NOMO-1 treated with DMSO at 0.1 percent for 48 hours (cell line): ENCODE data around the gene PRICKLE3.

Source experiments
- DNase-seq: peaks from one replicate; lab custom pipeline; 2025; ENCODE audit not compliant: unreplicated experiment; lab: John Stamatoyannopoulos, UW

The PRICKLE3 gene

DNA sequence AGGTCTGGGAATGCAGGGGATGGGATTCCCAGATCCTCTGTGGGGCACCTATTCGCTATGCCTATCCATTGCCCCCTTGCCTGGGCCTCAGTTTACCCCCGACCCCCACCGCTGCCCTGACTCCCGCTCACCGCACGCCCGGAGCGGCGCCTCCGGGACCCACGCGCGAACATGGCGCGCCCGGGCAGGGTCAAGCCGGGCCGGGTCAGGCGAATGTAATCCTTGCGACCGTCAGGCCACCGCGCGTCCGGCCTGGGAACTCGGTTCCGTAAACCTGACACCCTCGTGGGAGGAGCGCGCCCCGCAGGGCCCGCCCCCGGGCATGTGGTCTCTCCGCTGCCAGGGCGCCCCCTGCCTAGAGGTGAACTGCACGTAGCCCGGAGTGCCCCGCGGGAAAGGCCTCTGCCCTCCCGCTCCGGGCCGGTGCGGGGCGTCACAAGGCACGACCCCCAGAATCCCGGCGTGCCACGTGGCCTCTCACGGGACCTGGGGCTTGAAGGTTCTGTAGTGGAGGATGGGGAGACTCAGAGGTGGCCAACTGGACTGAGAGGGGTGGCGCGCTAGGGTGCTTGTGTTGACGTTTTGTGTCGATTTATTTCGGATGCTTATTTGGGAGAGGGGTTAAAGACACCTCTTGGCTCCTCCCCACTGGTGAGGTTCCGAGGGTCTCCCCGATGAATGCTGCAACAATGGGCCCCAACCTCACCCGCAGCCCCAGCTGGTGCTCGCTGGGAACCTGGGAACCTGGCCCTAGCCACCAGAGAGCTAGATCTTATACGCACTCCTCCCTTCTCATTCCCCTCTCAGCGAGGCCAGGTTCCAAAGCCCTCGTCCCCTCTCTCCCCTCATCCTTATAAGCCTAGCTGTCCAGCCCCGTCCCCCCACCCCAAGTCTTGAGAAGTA lies at the start of gene PRICKLE3:
Gene PRICKLE3, minus strand, starts transcription at position 249 of the 903 bp plus-strand sequence. Its CDS starts 76 bp downstream, at position 173.
- DNase-seq, result peak; percentile 48

GRCh38 chrX:49233887-49234555 lies 47.8 kb upstream of the PRICKLE3 start:
- no peak for DNase-seq

- no peak for DNase-seq
Measured at GRCh38 chrX:49233176-49233575, 47.0 kb upstream of the PRICKLE3 start, which contains the start of gene CACNA1F. Gene CACNA1F (minus strand): TSS chrX:49233340. CDS start chrX:49233309, 31 bp downstream.

DNA sequence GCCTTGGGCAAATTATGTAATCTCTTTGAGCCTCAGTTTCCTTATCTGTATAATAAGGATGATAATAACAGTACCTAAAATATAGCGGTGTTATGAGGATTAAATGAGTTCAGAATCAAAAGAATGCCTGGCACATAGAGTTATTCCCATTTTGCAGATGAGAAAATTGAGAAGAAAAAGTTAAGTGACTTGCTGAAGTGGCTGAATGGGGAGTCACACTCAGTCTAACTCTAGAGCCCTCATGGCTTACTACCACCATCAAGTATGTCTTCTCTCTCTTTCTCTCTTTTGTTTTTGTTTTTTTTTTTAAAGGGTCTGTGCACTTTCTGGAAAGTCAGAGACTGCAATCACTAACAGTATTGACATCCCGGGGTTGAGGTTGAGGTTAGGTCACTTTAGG lies 46.4 kb upstream of the PRICKLE3 start:
- DNase-seq, result no peak

- no peak for DNase-seq
Measured at GRCh38 chrX:49231333-49232000, 45.3 kb upstream of the PRICKLE3 start.

- DNase-seq, result peak; percentile 53
Measured at GRCh38 chrX:49230500-49231232, 44.5 kb upstream of the PRICKLE3 start.

DNA sequence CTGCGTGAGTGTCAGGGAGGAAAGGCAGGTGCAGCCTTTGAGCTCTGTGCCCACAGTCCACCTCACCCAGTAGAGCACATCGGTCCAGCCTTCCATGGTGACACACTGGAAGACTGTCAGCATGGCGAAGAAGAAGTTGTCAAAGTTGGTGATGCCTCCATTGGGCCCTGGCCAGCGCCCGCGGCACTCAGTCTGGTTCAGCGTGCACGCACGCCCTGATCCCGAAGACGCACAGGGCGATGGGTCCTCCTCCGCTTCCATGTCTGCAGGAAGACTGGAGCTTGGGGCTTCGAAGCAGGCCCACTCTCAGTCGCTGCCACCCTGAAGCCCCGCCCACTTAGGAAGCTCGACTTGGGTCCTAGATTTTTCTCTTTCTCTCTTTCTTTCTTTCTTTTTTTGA lies 42.0 kb upstream of the PRICKLE3 start:
- DNase-seq, result no peak

- DNase-seq, result no peak
Measured at GRCh38 chrX:49227726-49228125, 41.6 kb upstream of the PRICKLE3 start.

DNA sequence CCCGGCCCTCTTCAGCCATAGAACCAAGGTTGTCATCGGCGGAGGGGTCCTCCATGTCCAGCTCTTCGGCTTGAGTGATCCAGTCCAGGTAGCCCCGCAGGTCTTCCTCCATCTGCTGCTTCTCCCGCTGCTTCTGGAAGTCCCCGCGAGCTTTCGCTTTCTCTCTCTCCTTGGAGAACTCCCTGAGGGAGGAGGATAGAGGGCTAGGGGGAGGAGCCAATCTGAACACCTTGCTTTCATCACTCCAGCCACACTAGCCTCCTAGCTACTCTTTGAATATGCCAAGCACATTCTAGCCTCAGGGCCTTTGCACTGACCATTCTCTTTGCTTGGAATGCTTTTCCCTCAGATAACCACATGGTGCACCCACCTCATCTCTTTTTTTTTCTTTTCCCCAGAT lies 40.8 kb upstream of the PRICKLE3 start:
- no peak for DNase-seq

DNA sequence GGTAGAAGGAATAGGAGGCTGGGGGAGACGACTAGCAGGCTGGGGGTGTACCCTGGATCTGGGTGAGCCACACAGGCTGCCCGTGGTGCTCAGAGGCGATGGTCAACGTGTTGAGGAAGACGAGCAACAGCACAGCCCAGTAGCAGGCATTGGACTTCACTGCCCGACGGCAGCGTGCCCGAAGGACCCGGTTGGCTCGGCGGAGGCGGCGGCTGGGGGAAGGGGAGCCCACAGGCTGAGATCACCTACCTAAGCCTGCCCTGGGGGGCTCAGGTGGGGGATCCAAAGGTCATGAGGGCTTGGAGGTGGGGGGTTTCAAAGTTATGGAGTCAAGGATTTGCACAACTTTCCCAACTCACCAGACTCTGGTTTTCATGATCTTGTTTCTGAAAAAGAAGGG lies 39.7 kb upstream of the PRICKLE3 start:
- no peak for DNase-seq

- DNase-seq, result no peak
Measured at GRCh38 chrX:49221868-49222267, 35.7 kb upstream of the PRICKLE3 start.

- DNase-seq, result no peak
Measured at GRCh38 chrX:49220100-49220499, 33.9 kb upstream of the PRICKLE3 start.

GRCh38 chrX:49214996-49215526 lies 28.9 kb upstream of the PRICKLE3 start:
- DNase-seq, result no peak

DNA sequence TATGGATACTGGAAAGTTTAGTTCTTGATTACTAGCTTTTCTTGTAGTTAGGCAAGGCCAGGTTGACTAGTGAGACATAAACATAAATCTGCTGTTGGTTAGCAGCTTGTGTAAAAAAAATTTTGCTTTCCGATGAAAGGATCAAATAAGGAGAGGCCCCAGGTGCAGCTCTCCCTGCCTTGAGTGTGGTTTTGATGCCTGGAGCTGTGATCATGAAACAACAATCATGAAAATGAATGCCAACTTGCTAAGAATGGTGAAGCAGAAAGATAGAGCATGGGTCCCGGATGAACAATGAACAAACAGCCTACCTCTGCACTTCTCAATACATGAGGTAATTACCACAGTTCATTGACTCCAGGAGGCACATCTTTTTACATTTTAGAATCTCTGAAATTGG lies 28.2 kb upstream of the PRICKLE3 start:
- no peak for DNase-seq

GRCh38 chrX:49212861-49213260 lies 26.7 kb upstream of the PRICKLE3 start:
- no peak for DNase-seq

DNA sequence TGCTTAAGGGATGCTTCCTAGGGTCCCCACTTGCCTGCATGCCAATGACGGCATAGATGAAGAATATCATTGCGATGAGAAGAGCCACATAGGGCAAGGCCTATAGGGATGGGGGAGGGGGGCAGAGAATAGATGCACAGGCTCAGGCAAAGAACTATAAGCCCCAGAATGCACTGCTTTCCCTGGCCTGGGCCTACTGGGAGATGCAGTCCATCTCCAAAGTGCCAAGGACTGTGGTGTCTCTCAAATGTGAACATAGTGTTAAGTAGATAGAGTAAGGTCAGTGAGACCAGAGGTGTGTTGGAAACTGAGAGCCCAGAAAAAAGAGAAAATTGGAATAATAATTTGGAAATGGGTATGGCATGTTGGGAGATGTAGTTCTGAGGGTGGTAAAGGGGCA lies 26.0 kb upstream of the PRICKLE3 start:
- DNase-seq, result no peak

DNA sequence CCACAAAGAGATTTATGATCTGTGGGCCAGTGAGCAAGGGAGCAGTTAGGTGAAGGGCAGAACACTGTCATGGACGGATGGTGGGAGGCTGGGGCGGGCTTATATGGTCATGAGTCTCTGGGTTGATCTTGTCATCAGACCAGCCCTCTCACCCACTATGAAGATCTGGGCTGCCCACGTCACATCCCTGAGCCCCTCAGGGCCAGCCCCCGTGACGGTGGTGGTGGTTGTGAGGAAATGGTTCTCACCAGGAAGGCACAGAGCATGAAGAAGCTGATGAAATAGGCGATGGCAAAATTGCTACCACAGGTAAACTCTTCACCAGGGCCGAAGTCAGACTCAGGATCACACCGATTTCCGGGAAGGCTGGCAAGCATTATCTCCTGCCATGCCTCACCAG lies 24.9 kb upstream of the PRICKLE3 start:
- DNase-seq, result no peak

- DNase-seq, result no peak
Measured at GRCh38 chrX:49210406-49210805, 24.2 kb upstream of the PRICKLE3 start.

GRCh38 chrX:49209434-49210251 lies 23.5 kb upstream of the PRICKLE3 start:
- no peak for DNase-seq

DNA sequence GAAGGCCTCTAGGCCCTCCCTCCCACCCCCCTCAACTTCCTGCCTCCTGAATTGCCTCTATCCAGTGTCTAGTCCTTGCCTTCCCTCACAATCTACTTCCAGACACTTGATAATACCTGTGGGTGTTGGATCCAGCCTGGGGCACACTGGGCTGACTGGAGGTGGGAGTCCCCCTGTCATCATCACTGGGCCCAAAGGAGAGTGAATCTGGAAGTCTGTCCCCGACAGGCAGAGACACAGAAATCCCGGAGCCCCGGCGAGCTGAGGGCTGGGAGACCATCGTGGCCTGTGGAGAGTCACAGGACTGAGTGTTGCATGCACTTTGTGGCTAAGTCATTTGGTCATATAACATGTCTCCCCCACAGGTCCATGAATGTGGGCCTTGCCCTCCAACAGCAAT lies 22.2 kb upstream of the PRICKLE3 start:
- DNase-seq, result no peak
